Transverse colon (tissue), 3 donors: ENCODE results near the gene ALDH3A1.

ENCODE experiments used
- EP300 ChIP-seq: sonication (generic); formaldehyde crosslinking; IDR thresholded peaks from one replicate; pipeline ENCODE4 v1.6.1; 2017; ENCODE audit warnings: antibody characterized with exemption, low read depth
- TF ChIP-seq, protein P1 (sequence below), 5 experiments: fragments of 200-600 bp in 3 of 5; fragments of 450-650 bp in 2 of 5; sonication (generic) in 3 of 5; IDR thresholded peaks; 1 replicate in 2 of 5; 2 replicates in 3 of 5; pipeline ENCODE4 v1.5.1; 2016 to 2017; ENCODE audit warnings: antibody characterized with exemption in 5 of 5, inconsistent platforms in 3 of 5, mild to moderate bottlenecking in 2 of 5, moderate library complexity in 1 of 5

DNA sequence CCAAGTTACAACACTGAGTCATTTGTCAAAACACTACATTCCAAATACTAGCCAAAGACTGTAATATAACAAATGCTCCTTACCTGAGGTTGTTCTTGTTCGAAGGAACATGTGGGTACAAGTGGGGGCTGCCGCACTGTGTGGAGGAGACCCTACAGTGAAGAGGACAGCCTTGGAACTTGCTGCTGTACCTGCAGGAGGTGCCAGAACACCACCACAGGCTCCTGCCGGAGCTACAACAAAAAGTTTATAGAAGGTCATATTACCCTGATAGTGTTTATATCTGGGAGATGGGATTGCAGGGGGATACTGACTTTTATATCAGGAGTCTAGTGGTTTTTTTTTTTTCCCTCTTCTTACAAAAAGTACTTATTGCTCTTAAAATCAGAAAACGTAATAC is 37.8 kb upstream of the ALDH3A1 start:
- TF ChIP-seq, protein P1, sequence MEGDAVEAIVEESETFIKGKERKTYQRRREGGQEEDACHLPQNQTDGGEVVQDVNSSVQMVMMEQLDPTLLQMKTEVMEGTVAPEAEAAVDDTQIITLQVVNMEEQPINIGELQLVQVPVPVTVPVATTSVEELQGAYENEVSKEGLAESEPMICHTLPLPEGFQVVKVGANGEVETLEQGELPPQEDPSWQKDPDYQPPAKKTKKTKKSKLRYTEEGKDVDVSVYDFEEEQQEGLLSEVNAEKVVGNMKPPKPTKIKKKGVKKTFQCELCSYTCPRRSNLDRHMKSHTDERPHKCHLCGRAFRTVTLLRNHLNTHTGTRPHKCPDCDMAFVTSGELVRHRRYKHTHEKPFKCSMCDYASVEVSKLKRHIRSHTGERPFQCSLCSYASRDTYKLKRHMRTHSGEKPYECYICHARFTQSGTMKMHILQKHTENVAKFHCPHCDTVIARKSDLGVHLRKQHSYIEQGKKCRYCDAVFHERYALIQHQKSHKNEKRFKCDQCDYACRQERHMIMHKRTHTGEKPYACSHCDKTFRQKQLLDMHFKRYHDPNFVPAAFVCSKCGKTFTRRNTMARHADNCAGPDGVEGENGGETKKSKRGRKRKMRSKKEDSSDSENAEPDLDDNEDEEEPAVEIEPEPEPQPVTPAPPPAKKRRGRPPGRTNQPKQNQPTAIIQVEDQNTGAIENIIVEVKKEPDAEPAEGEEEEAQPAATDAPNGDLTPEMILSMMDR (IDR thresholded peaks at IDR 0.05), result no peak
- no peak for TF ChIP-seq EP300
